Measurements from ENCODE around the gene LBX1. TPM values are rescaled to one million over a fixed set of nuclear protein-coding genes. Genes with fewer than 3 reads are reported as not detected.

Gene LBX1
- total and polyA plus RNA-seq, 2 donors (not counting 3 experiments of a cell fraction or from before 2014, with no cell fraction given), result not detected

GRCh38 chr10:101261702-101262101, 32.4 kb upstream of the LBX1 start:
- peaks cover 10 to 16% of the 10 kb centered on the region in 2 experiments for H3K27me3 ChIP-seq (ENCODE audit: control insufficient read depth in 2 of 2, insufficient read depth in 2 of 2, low read length in 2 of 2)

More at GRCh38 chr10:101261702-101262101, 32.4 kb upstream of the LBX1 start:
- no peak overlapping the region for H3K4me2 ChIP-seq (ENCODE audit: insufficient read depth, low read length)
- intact Hi-C loops (cut with micrococcal nuclease) (no loop called here), dilution Hi-C loops (cut with MboI; ENCODE audit: extremely low pct_ligation_motif_present, low sequenced_read_pairs) (no loop called here)
- FAIRE-seq (no peak), DNase-seq (ENCODE audit: low read depth, low spot score) (no peak)
- no peaks in the 10 kb centered on the region for H3K36me3 ChIP-seq (ENCODE audit: control insufficient read depth in 2 of 2, extremely low read depth in 1 of 2, insufficient read depth in 2 of 2, low read length in 2 of 2)
- no peaks in the 10 kb centered on the region for H4K20me1 ChIP-seq (replicated peaks; ENCODE audit: control insufficient read depth, extremely low read depth, insufficient read depth, low read length)
- ChIA-PET POLR2A (no interaction called here), CTCF (no interaction called here)
- H3K79me2 ChIP-seq (ENCODE audit: control insufficient read depth, insufficient read depth, low read length), result no peaks in the 10 kb centered on the region
- H3K9ac ChIP-seq (replicated peaks; ENCODE audit: extremely low read depth, insufficient read depth, low read length), result no peak overlapping the region
- no peaks in the 10 kb centered on the region for H3K9me3 ChIP-seq (replicated peaks; ENCODE audit: control insufficient read depth, insufficient read depth, low read length)
- no peak overlapping the region for H3K27ac ChIP-seq (ENCODE audit: insufficient read depth, low read depth, low read length)
- TF ChIP-seq POLR2A (IDR thresholded peaks at IDR 0.05; ENCODE audit: low read depth, low read length) (no peak), JUN (IDR thresholded peaks at IDR 0.05; ENCODE audit: borderline replicate concordance, insufficient read depth, insufficient read length, low read depth) (no peak), CTCF (IDR thresholded peaks at IDR 0.05; ENCODE audit: extremely low read depth in 1 of 2, insufficient read depth in 1 of 2, low read depth in 1 of 2, low read length in 2 of 2) (no peak), FOS (IDR thresholded peaks at IDR 0.05; ENCODE audit: borderline replicate concordance, insufficient read depth, low read length) (no peak)
- H3K4me3 ChIP-seq (replicated peaks in 1 of 3; ENCODE audit: insufficient read depth in 1 of 3, low read depth in 1 of 3, low read length in 3 of 3), result no peak overlapping the region
- BruUV-seq (replicated peaks), result no TSS peak
- no peaks in the 10 kb centered on the region for H3K9me1 ChIP-seq (replicated peaks; ENCODE audit: control insufficient read depth, extremely low read depth, insufficient read depth, low read length)
- H2AFZ ChIP-seq (ENCODE audit: low read depth, low read length), result no peak overlapping the region
- no peaks in the 10 kb centered on the region for H3K4me1 ChIP-seq (ENCODE audit: control insufficient read depth, extremely low read depth, insufficient read depth, low read length)
